ENCODE results near the gene BAHD1.
"Not testable (repeated sequence)": the region's sequence is repeated elsewhere in the genome, so short reads cannot be mapped to it uniquely, and the experiment has no call there.

The BAHD1 gene

GRCh38 chr15:40445421-40445922, 4.7 kb downstream of the BAHD1 start:
- no peak for DNase-seq (ENCODE audit: low read depth in 2 of 2)

- DNase-seq (ENCODE audit: low read depth in 2 of 2) = no peak
These were observed 5.4 kb downstream of the BAHD1 start for GRCh38 chr15:40446144-40446543.

DNA sequence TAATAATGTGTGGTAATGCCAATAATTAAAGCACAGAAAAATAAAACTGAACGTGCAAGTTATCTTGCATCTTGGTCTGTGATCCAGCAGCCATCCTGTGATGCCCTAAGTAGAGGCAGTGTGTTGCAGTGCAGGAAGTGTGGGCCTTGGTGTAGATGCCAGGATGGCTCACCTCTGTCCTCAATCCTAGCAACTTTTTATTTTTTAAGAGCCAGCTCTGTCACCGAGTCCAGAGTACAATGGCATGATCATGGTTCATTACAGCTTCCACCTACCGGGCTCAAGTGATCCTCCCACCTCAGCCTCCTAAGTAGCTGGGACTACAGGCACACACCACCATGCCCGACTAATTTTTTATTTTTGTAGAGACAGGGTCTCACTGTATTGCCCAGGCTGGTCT, 7.6 kb downstream of the BAHD1 start:
- no peak for DNase-seq (ENCODE audit: low read depth in 2 of 2)

GRCh38 chr15:40449275-40449674, 8.5 kb downstream of the BAHD1 start:
- no peak for DNase-seq (ENCODE audit: low read depth in 2 of 2)

- DNase-seq (ENCODE audit: low read depth in 2 of 2) = no peak
These were observed 9.3 kb downstream of the BAHD1 start for GRCh38 chr15:40450047-40450446.

- no peak for DNase-seq (ENCODE audit: low read depth in 2 of 2)
These were observed 10.9 kb downstream of the BAHD1 start for GRCh38 chr15:40451527-40452158.

- DNase-seq (ENCODE audit: low read depth in 2 of 2) = no peak
These were observed 11.7 kb downstream of the BAHD1 start for GRCh38 chr15:40452296-40453090.

DNA sequence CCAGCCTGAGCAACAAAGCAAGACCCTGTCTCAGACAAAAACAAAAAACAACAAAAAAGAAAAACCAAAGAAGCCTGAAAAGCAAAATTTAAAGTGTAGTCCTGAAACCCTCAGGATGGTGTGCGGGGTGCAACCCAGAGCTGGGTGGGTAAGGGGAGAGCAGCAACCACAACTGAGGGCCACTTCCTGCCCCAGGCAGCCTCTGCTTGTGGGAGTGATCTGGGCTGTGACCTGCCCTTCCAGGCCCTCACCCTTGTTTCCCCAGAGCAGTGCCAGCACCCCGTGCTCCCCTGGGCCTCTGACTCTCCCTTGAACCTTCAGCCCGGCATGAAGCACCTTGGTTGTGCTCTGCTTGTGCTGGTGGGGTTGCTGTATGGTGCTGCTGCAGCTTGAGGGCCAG, 13.2 kb downstream of the BAHD1 start:
- not testable (repeated sequence) for DNase-seq (ENCODE audit: low read depth in 2 of 2)

DNA sequence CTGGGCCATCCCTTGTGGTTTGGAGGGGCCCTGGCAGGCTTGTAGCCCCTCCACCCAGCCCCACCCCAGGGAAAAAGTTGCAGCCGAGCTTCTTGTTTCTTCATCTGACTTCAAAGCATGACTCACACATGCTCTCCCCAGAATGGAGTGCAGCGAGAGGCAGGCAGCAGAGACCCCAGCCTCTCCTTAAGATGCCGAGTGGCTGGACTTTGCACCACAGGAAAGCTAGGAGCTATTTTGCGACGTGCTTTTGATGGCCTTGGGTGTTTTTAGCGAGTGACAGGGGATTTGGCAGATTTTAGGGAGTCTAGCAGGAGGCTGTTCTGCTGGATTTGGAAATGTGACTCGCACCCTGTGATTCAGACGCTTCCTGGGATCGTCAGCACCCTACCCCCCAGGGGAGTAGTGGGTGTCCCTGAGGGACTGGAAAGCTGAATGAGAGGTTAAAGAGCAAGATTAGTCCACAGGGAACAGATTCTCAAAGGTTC, 14.2 kb downstream of the BAHD1 start:
- DNase-seq (ENCODE audit: low read depth in 2 of 2) = no peak

- DNase-seq (ENCODE audit: low read depth in 2 of 2) = no peak
These were observed 15.6 kb downstream of the BAHD1 start for GRCh38 chr15:40456299-40456712.

- no peak for DNase-seq (ENCODE audit: low read depth in 2 of 2)
These were observed 16.0 kb downstream of the BAHD1 start for GRCh38 chr15:40456738-40457137.

DNA sequence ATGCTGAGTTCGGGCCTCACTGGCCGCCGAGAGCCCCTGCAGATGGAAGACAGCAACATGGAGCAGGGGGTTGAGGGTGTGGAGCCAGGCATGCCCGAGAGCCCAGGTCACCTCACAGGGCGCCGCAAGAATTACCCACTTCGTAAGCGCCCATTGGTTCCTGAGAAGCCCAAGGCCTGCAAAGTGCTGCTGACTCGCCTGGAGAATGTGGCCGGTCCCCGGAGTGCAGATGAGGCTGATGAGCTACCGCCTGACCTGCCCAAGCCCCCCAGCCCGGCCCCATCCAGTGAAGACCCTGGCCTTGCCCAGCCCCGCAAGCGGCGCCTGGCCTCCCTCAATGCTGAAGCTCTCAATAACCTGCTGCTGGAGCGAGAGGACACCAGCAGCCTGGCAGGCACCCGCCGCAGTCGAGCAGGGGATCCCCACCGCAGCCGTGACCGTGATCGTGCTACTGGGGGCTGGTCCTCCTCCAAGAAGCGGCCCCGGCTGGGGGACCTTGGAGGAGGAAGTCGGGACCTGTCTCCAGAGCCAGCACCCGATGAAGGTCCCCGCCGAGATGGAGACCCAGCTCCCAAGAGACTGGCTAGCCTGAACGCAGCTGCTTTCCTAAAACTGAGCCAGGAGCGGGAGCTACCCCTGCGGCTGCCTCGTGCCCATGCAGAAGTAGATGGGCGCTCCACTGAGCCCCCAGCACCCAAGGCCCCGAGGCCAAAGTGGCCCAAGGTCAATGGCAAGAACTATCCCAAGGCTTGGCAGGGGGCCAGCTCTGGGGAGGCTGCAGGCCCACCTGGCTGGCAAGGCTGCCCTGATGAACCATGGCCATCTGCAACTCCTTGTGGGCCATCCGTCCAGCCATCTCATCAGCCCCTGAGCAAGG, 18.0 kb downstream of the BAHD1 start:
- DNase-seq (ENCODE audit: low read depth in 2 of 2) = no peak

DNA sequence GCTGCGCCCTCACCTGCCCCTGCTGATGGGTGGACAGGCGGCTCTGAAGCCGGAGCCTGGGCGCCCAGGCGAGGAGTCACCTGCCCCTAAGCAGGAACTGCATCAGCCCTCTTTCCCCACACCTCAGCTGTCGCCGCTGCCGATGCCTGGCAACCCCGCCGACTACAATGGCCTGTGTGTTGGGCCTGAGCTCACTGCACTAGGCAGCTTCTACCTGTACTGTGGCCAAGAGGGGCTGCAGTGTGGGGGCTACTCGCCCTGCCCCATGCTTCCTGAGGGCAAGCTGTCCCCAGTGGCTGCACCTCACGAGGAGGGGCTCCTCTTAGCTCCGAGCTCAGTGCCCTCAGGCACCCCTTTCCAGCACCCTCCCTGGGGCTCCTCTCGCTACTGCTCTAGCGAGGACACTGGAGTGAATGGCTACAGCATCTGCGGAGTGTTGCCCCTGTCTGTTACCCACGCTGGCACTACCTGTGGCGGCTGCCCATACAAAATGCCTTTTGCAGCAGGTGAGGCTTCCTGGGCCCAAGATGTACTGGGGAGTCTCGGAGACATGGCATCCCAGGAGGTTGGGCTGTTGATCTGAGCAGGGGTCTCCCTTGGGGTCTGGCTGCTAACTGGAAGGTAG, 18.8 kb downstream of the BAHD1 start:
- no peak for DNase-seq (ENCODE audit: low read depth in 2 of 2)

GRCh38 chr15:40460404-40460803, 19.7 kb downstream of the BAHD1 start:
- no peak for DNase-seq (ENCODE audit: low read depth in 2 of 2)

GRCh38 chr15:40461958-40462357, 21.2 kb downstream of the BAHD1 start:
- no peak for DNase-seq (ENCODE audit: low read depth in 2 of 2)

DNA sequence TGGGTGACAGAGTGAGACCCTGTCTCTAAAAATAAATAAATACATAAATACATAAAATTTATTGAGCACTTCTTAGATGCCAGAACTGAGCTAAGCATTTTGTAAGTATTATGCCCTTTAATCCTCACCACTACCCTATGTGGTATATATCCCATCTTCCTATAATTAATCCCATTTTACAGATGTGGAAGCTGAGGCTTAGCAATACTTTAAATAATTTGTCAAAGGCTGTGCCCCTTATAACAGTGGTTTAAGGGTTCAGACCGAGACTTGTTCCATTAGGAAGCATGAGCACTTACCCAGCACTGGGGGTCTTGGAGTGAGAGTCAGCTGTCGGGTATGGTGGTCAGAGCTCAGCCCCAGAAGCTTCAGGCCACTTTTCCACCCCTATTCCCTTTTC, 22.5 kb downstream of the BAHD1 start:
- DNase-seq (ENCODE audit: low read depth in 2 of 2) = no peak

DNA sequence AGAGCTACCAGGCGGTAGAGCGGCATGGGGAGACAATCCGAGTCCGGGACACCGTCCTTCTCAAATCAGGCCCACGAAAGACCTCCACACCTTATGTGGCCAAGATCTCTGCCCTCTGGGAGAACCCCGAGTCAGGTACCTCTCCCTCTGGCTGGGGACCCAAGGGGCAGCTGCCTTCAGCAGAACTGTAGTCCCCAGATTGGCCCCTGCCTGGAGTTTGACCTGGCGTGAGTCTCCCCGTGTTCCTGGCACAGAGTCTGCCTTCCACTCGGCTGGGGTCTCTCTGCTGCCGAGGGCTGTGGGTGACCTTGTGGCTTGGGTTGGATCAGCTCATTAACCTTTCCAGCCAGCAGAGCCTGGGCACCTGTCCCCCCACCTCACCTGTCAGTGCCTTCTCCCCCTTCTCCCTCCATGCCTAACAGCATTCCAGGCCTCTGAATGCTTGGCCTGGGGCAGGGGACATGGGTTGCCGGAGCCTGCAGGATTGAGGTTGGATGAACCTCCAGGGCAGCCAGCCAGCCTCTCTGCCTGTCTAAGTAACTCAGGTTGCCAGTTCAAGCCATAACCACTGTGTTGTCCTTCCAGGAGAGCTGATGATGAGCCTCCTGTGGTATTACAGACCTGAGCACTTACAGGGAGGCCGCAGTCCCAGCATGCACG, 23.3 kb downstream of the BAHD1 start:
- no peak for DNase-seq (ENCODE audit: low read depth in 2 of 2)

GRCh38 chr15:40464595-40465185, 23.9 kb downstream of the BAHD1 start:
- DNase-seq (ENCODE audit: low read depth in 2 of 2) = no peak

DNA sequence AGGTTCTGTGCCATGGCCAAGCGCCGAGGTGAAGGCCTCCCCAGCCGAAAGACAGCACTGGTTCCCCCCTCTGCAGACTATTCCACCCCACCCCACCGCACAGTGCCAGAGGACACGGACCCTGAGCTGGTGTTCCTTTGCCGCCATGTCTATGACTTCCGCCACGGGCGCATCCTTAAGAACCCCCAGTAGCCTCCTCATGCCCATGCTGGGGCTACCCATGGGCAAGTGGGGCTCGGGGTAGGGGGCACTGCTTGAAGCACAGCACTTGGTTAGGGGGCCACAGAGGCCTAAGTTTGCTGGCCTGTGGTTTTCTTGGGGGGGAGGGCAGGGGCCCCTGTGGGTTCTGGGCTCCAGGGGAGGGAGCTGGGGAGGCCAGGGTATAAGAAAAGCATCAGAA, 25.2 kb downstream of the BAHD1 start:
- DNase-seq (ENCODE audit: low read depth in 2 of 2) = no peak

DNA sequence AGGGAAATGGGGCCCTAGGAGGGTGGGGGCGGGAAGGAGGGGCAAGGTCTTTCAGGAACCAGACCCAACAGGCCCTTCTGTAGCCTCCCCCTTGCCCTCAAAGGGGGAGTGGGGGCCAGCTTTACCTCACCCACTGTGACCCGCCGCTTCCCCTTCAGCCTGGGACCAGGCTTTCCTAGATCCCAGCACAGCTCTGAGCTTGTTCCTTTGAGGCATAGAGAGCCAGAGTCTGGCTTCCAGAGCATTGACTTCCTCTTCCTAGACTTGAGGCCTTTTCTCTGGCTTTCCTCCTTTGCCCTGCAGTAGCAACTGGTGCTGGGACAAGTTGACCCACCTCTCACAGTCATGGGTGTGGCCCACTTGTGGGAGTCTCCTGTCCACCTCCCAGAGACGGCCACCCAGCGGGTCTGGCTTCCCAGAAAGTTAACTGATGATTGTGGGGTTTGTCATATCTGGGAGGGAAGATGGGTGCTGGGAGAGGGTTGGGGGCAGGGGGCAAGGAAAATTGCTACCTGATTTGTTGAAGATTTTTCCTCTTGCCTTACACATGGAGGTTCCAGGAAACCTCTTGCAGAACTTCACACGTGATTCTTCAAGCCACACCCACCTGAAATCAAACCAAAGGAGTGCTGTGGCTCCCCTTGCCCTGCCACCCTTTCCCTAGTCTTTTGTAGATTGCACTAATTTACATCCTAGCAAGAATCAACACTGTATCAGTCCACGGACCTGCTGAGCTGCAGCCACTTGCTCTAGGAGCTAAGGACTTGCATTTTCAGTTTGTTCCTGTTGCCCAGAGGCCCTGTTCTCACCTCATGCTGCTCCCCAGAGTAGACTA, 25.9 kb downstream of the BAHD1 start:
- DNase-seq (ENCODE audit: low read depth in 2 of 2) = no peak
